GM12878 (cell line): ENCODE results near the gene GRIP2. TPM values are rescaled to one million over a fixed set of nuclear protein-coding genes. Genes with fewer than 3 reads are reported as not detected.

ENCODE experiments used
- ATAC-seq: fragments of 200-7000 bp; cut with Tn5 transposase; 3 replicates; pipeline ENCODE4 v1.9.1; 2020; ENCODE audit warnings: mild to moderate bottlenecking, moderate library complexity
- BruUV-seq: library from RNA; stranded (reverse); fragments of 400-500 nt; replicated peaks from 2 replicates; lab custom pipeline; 2021; lab: Mats Ljungman, UMichigan
- CTCF ChIA-PET: fragments of 300-600 bp; sonication (Branson Sonifier 250); formaldehyde crosslinking; extraction: SDS; loops from one replicate; lab custom pipeline; 2021; ENCODE audit warnings: inconsistent platforms; lab: Yijun Ruan, JAX
- POLR2A ChIA-PET: fragments of 350-600 bp; formaldehyde crosslinking; extraction: SDS; loops from one replicate; lab custom pipeline; 2021; ENCODE audit warnings: inconsistent platforms; lab: Charles Lee
- RAD21 ChIA-PET: fragments of 300-600 bp; sonication (Branson Sonifier 250); formaldehyde crosslinking; loops from one replicate; lab custom pipeline; 2023; ENCODE audit warnings: antibody characterized with exemption; ENCODE audit not compliant: unreplicated experiment; lab: Charles Lee
- SMC1A ChIA-PET: fragments of 300-600 bp; sonication (Branson Sonifier 250); formaldehyde crosslinking; loops from one replicate; lab custom pipeline; 2023; ENCODE audit not compliant: unreplicated experiment, uncharacterized antibody; lab: Charles Lee
- DNase-seq: peaks from one replicate; pipeline ENCODE4 v3.0.0-alpha.2; 2011; ENCODE audit warnings: low read depth, low spot score
- FAIRE-seq: peaks from 3 replicates; lab custom pipeline; 2011; peaks lifted over from hg19 to GRCh38; lab: Jason Lieb, UNC
- H2AFZ ChIP-seq: 2 replicates; pipeline ENCODE4 v1.6.0; 2011; ENCODE audit warnings: low read depth, low read length, control low read depth; ENCODE audit not compliant: control insufficient read depth
- H3K27ac ChIP-seq: 2 replicates; pipeline ENCODE4 v1.5.1; 2011; ENCODE audit warnings: control low read depth; ENCODE audit not compliant: control insufficient read depth, insufficient read depth
- H3K27me3 ChIP-seq, 2 experiments: replicated peaks in 1 of 2; 2 replicates each; pipeline versions ENCODE4 v1.6.0 to v1.6.1; 2011; ENCODE audit warnings: low read length in 1 of 2; ENCODE audit not compliant: control insufficient read depth in 2 of 2, insufficient read depth in 2 of 2
- H3K36me3 ChIP-seq, 2 experiments: 2 replicates each; pipeline ENCODE4 v1.5.1; 2011; ENCODE audit warnings: low read length in 1 of 2; ENCODE audit not compliant: control insufficient read depth in 2 of 2, insufficient read depth in 2 of 2
- H3K4me1 ChIP-seq: 2 replicates; pipeline ENCODE4 v1.6.1; 2011; ENCODE audit warnings: mild to moderate bottlenecking, low read length, moderate library complexity, mixed read lengths; ENCODE audit not compliant: control insufficient read depth, insufficient read depth
- H3K4me2 ChIP-seq: 2 replicates; pipeline ENCODE4 v1.6.0; 2011; ENCODE audit warnings: control low read depth; ENCODE audit not compliant: control insufficient read depth, insufficient read depth
- H3K4me3 ChIP-seq: fragments of 200-600 bp; sonication (generic); 2 replicates; pipeline ENCODE4 v1.5.1; 2016
- H3K79me2 ChIP-seq: 2 replicates; pipeline ENCODE4 v1.6.0; 2011; ENCODE audit warnings: low read length; ENCODE audit not compliant: control insufficient read depth, insufficient read depth
- H3K9ac ChIP-seq: 2 replicates; pipeline ENCODE4 v1.8.0; 2011; ENCODE audit warnings: low read length, control low read depth, mixed read lengths; ENCODE audit not compliant: control insufficient read depth, insufficient read depth
- H3K9me3 ChIP-seq: replicated peaks from 3 replicates; pipeline ENCODE4 v1.5.1; 2011; ENCODE audit warnings: mild to moderate bottlenecking, low read length; ENCODE audit not compliant: control insufficient read depth, insufficient read depth
- H4K20me1 ChIP-seq: 2 replicates; pipeline ENCODE4 v1.6.0; 2011; ENCODE audit not compliant: control insufficient read depth, insufficient read depth
- CTCF ChIP-seq, 3 experiments: IDR thresholded peaks in 2 of 3; conservative IDR thresholded peaks in 1 of 3; 2 replicates each; pipeline ENCODE4 v1.5.1; 2011; ENCODE audit warnings: low read depth in 3 of 3, low read length in 3 of 3, mild to moderate bottlenecking in 3 of 3, control low read depth in 2 of 3, moderate library complexity in 2 of 3, inconsistent platforms in 1 of 3, mixed read lengths in 1 of 3; ENCODE audit not compliant: control insufficient read depth in 2 of 3, insufficient read depth in 1 of 3; ENCODE audit errors: extremely low read depth in 1 of 3
- FOXK2 ChIP-seq: fragments of 450-650 bp; IDR thresholded peaks from 2 replicates; pipeline ENCODE4 v1.6.1; 2017; ENCODE audit warnings: mild to moderate bottlenecking, moderate library complexity
- GABPA ChIP-seq: IDR thresholded peaks from 2 replicates; pipeline ENCODE4 v1.6.1; 2014; ENCODE audit warnings: antibody characterized with exemption, low read depth, mild to moderate bottlenecking, inconsistent platforms
- IRF4 ChIP-seq: IDR thresholded peaks from 2 replicates; pipeline ENCODE4 v1.6.1; 2011; ENCODE audit warnings: low read depth, low read length
- LARP7 ChIP-seq: fragments of 450-650 bp; IDR thresholded peaks from 2 replicates; pipeline ENCODE4 v1.6.1; 2017; ENCODE audit warnings: mild to moderate bottlenecking
- NBN ChIP-seq: fragments of 450-650 bp; IDR thresholded peaks from 2 replicates; pipeline ENCODE4 v1.6.1; 2016
- POLR2A ChIP-seq: IDR thresholded peaks from 2 replicates; pipeline ENCODE4 v1.6.1; 2011; ENCODE audit warnings: low read depth, mild to moderate bottlenecking, low read length
- RBBP5 ChIP-seq: fragments of 200-600 bp; sonication (generic); conservative IDR thresholded peaks from 2 replicates; pipeline ENCODE4 v1.6.1; 2016
- TAF1 ChIP-seq: IDR thresholded peaks from 2 replicates; pipeline ENCODE4 v1.6.1; 2011; ENCODE audit warnings: mild to moderate bottlenecking, low read depth, low read length, borderline replicate concordance
- ZNF592 ChIP-seq: fragments of 450-650 bp; IDR thresholded peaks from 2 replicates; pipeline ENCODE4 v1.6.1; 2017; ENCODE audit warnings: mild to moderate bottlenecking, moderate library complexity
- WGBS: methylation state at CpG from one replicate; pipeline ENCODE4 v1.1.6; 2016; ENCODE audit warnings: low lambda C conversion rate; ENCODE audit not compliant: insufficient replicate concordance, insufficient coverage; ENCODE audit errors: missing lambda C conversion rate; 5-methylcytosine and 5-hydroxymethylcytosine counted together
- in situ Hi-C: fragments of 300-500 bp; cut with MboI; formaldehyde crosslinking; loops from 9 replicates; pipeline ENCODE4 v1.14.3; 2018; ENCODE audit warnings: mixed read lengths
- intact Hi-C: fragments of 100-400 bp; cut with micrococcal nuclease; formaldehyde crosslinking; loops from one replicate; pipeline ENCODE4 v1.14.2; 2022; ENCODE audit not compliant: unreplicated experiment
- polyA plus RNA-seq, 11 experiments: library from polyadenylated mRNA; depleted of rRNA in 4 of 11; unstranded in 6 of 11; stranded (reverse) in 5 of 11; fragments of >200 nt; fragmentation: Nextera tagmentation in 4 of 11; fragmentation: Illumina TruSeq in 1 of 11; extraction: Ambion mirVana in 4 of 11; extraction: Trizol in 1 of 11; gene quantifications; 1 replicate in 1 of 11; 2 replicates in 10 of 11; pipeline versions ENCODE4 v1.2.1 to v1.2.3, GENCODE V29; 2011 to 2016; ENCODE audit warnings: inconsistent platforms in 2 of 11, missing spikeins in 2 of 11, low read depth in 1 of 11
- total RNA-seq, 4 experiments: library from RNA; depleted of rRNA in 3 of 4; stranded (reverse); fragments of >200 nt in 3 of 4; fragmentation: Illumina TruSeq in 1 of 4; extraction: Trizol in 1 of 4; gene quantifications; 2 replicates each; pipeline versions ENCODE4 v1.2.1 to v1.2.3, GENCODE V29; 2013 to 2021
- TF ChIP-seq, protein P1 (sequence below): IDR thresholded peaks from 2 replicates; pipeline ENCODE4 v1.6.1; 2011; ENCODE audit warnings: low read depth, low read length, improper control_type of control experiment, borderline replicate concordance
- TF ChIP-seq, protein P2 (sequence below): fragments of 150-350 bp; IDR thresholded peaks from 2 replicates; pipeline ENCODE4 v1.6.1; 2016; ENCODE audit warnings: low read depth, low read length

Gene GRIP2
- total and polyA plus RNA-seq, 10 of the 15 experiments (the other 5 are each of a cell fraction or from before 2014, with no cell fraction given), result not detected

DNA sequence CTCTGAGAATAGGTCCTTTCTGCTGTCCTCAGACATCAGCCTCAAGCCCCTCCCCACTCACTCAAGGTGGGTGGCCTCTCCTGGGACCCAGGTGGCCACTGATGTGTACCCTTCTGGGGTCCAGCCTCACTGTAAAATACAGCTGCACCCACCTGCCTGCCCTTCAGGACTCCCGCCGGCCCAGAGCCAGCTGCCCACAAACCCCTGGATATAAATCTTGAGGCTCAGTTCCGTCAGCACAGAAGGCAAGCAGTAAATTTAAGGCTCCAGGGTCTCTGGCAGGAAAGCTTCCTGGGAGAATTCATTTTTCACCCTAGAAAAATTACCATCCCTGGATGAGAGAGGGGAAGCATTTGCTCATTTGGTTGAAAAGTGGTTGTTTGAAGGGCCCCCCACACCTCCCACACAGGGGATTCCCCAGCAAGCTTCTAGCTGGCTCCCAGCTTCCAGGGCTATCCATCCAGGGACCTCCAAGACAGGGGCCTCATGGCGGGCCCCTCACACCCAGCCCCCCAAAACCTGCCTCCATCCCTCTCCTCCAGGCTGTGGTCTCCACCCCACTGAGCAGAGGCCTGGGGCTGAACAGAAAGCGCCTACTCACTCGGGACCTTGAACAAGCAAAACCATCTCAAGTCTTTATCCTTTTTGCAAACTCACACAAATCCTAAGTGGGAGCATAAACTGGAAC lies 48.4 kb upstream of the GRIP2 start (continued):
- no peak for TF ChIP-seq ZNF592
- TF ChIP-seq LARP7, result no peak

DNA sequence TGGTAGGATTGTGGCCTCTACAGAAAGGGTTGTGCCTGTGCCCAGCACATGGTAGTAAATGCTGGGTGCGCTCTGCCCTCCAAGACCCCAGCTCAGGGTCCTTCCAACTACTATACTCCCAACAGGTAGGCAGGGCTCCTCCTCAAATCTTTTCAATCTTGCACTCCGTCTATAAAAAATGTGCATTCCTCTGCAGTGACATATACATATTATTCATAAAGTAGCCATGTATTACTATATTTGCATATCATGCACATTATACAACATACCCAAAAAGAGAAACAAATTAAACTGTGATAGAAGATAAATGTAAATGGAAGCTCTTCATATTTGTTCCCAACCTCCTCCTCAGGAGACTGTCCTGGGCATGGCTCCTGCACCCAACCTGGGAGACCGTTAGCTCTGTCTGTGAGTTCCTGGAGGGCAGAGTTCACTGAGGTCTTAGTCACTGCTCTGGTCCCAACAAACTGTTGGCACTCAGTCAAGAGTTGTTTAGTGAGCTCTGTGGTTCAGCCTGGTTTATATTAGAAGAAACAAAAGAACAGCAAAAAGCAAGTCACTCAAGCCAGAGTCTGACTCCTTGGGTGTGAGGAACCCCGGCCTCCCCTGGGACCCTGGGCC lies 47.7 kb upstream of the GRIP2 start:
- FAIRE-seq (no peak), ATAC-seq (no peak), DNase-seq (no peak)
- H3K9ac ChIP-seq, result no peak overlapping the region
- in situ Hi-C loops, result no loop called here
- ChIA-PET POLR2A (no interaction called here), RAD21 (no interaction called here), SMC1A (no interaction called here), CTCF (no interaction called here)
- no peaks in the 10 kb centered on the region for H4K20me1 ChIP-seq
- no peaks in the 10 kb centered on the region for H3K79me2 ChIP-seq
- H2AFZ ChIP-seq, result no peak overlapping the region
- H3K4me2 ChIP-seq, result no peak overlapping the region
- no peaks in the 10 kb centered on the region for H3K9me3 ChIP-seq
- H3K27ac ChIP-seq, result no peak overlapping the region
- H3K4me3 ChIP-seq, result no peak overlapping the region
- H3K36me3 ChIP-seq, result no peaks in the 10 kb centered on the region
- H3K4me1 ChIP-seq, result no peaks in the 10 kb centered on the region
- peaks cover 4 to 6% of the 10 kb centered on the region in 2 experiments; a peak in 3 of 4 replicates for H3K27me3 ChIP-seq
- intact Hi-C loops, result no loop called here
- no TSS peak for BruUV-seq
- 7% methylated on average over 4 of the region's 4 CpGs for WGBS
- TF ChIP-seq NBN (no peak), CTCF (IDR thresholded peaks at IDR 0.05 in 2 of 3, conservative IDR thresholded peaks at IDR 0.05 in 1 of 3; ENCODE audit: control insufficient read depth in 2 of 3, extremely low read depth in 1 of 3, insufficient read depth in 1 of 3, low read depth in 3 of 3, low read length in 3 of 3) (no peak), TAF1 (no peak), LARP7 (no peak), GABPA (no peak), FOXK2 (no peak), RBBP5 (no peak), POLR2A (no peak), IRF4 (no peak)
- TF ChIP-seq, protein P1, sequence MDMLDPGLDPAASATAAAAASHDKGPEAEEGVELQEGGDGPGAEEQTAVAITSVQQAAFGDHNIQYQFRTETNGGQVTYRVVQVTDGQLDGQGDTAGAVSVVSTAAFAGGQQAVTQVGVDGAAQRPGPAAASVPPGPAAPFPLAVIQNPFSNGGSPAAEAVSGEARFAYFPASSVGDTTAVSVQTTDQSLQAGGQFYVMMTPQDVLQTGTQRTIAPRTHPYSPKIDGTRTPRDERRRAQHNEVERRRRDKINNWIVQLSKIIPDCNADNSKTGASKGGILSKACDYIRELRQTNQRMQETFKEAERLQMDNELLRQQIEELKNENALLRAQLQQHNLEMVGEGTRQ, result no peak
- TF ChIP-seq, protein P2, sequence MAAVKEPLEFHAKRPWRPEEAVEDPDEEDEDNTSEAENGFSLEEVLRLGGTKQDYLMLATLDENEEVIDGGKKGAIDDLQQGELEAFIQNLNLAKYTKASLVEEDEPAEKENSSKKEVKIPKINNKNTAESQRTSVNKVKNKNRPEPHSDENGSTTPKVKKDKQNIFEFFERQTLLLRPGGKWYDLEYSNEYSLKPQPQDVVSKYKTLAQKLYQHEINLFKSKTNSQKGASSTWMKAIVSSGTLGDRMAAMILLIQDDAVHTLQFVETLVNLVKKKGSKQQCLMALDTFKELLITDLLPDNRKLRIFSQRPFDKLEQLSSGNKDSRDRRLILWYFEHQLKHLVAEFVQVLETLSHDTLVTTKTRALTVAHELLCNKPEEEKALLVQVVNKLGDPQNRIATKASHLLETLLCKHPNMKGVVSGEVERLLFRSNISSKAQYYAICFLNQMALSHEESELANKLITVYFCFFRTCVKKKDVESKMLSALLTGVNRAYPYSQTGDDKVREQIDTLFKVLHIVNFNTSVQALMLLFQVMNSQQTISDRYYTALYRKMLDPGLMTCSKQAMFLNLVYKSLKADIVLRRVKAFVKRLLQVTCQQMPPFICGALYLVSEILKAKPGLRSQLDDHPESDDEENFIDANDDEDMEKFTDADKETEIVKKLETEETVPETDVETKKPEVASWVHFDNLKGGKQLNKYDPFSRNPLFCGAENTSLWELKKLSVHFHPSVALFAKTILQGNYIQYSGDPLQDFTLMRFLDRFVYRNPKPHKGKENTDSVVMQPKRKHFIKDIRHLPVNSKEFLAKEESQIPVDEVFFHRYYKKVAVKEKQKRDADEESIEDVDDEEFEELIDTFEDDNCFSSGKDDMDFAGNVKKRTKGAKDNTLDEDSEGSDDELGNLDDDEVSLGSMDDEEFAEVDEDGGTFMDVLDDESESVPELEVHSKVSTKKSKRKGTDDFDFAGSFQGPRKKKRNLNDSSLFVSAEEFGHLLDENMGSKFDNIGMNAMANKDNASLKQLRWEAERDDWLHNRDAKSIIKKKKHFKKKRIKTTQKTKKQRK, result no peak
